Hepatocyte (in vitro differentiated cells): Measurements from ENCODE around the gene SLC5A5.

Experiments
- EZH2 ChIP-seq: fragments of 200-600 bp; sonication (generic); IDR thresholded peaks from 2 replicates; pipeline ENCODE4 v1.6.1; 2016; ENCODE audit warnings: antibody characterized with exemption, mild to moderate bottlenecking, borderline replicate concordance
- EZH2phosphoT487 ChIP-seq: fragments of 200-600 bp; sonication (generic); IDR thresholded peaks from one replicate; pipeline ENCODE4 v1.6.1; 2018; ENCODE audit warnings: antibody characterized with exemption, mild to moderate bottlenecking, low read depth, moderate library complexity; ENCODE audit not compliant: unreplicated experiment, severe bottlenecking
- TF ChIP-seq, protein P1 (sequence below): fragments of 200-600 bp; sonication (generic); IDR thresholded peaks from 2 replicates; pipeline ENCODE4 v1.5.1; 2016; ENCODE audit warnings: antibody characterized with exemption, mild to moderate bottlenecking; ENCODE audit not compliant: poor library complexity

GRCh38 chr19:17871878-17872250 lies at the start of gene SLC5A5:
- TF ChIP-seq EZH2 (no peak), EZH2phosphoT487 (no peak)
- TF ChIP-seq, protein P1, sequence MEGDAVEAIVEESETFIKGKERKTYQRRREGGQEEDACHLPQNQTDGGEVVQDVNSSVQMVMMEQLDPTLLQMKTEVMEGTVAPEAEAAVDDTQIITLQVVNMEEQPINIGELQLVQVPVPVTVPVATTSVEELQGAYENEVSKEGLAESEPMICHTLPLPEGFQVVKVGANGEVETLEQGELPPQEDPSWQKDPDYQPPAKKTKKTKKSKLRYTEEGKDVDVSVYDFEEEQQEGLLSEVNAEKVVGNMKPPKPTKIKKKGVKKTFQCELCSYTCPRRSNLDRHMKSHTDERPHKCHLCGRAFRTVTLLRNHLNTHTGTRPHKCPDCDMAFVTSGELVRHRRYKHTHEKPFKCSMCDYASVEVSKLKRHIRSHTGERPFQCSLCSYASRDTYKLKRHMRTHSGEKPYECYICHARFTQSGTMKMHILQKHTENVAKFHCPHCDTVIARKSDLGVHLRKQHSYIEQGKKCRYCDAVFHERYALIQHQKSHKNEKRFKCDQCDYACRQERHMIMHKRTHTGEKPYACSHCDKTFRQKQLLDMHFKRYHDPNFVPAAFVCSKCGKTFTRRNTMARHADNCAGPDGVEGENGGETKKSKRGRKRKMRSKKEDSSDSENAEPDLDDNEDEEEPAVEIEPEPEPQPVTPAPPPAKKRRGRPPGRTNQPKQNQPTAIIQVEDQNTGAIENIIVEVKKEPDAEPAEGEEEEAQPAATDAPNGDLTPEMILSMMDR: no peak
